Keratinocyte (primary cell): ENCODE data around the gene NEAT1.

Source experiments
- EZH2 ChIP-seq: IDR thresholded peaks from one replicate; pipeline ENCODE4 v1.6.1; 2012; ENCODE audit warnings: inconsistent platforms, mild to moderate bottlenecking, low read length, moderate library complexity
- TF ChIP-seq, protein P1 (sequence below), 3 experiments: IDR thresholded peaks in 1 of 3; conservative IDR thresholded peaks in 1 of 3; optimal IDR thresholded peaks in 1 of 3; 2 replicates in 2 of 3; 3 replicates in 1 of 3; pipeline versions ENCODE3 to v1.5.1; 2011; ENCODE audit warnings: low read length in 3 of 3, mild to moderate bottlenecking in 3 of 3, moderate library complexity in 2 of 3, control low read depth in 1 of 3, inconsistent platforms in 1 of 3; ENCODE audit not compliant: insufficient read depth in 2 of 3; ENCODE audit errors: extremely low read depth in 1 of 3

DNA sequence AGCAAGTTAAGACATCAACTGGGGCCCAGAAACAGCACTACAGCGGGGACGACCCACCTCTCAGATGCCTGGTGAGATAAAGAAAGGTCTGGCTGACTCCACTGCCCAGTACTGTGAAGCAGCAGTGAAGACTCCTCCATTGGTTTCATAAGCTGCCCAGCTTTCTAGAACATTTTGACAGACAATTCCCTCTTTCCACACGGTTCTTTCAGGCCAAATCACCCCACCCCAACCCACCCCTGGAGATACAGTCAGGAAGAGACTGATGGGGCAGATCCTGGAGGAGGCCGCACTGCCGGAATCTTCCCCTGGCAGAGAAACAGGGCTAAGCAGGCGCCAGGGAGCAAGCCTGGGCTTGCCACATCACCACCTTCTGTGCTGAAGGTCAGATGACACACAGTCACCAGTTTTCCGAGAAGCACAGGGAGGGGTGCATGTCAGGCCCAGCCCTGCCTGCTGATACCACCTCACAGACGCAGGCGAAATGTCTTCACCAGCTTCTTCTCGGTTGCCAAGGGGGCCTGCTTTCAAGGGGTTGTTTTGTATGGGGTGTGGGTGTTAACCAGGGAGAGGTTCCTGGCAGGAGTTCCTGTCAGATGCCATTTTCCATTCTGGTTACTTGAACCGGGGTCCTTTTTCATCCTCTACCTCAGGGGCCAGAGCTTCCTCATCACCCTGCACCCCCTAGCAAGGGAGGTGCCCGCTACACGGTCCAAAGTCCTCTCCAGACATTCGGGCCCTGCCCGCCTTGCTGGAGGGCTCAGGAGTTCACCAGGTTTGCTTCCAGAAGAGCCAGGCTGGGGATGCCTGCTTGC is 1.4 kb upstream of the NEAT1 start:
- TF ChIP-seq, protein P1, sequence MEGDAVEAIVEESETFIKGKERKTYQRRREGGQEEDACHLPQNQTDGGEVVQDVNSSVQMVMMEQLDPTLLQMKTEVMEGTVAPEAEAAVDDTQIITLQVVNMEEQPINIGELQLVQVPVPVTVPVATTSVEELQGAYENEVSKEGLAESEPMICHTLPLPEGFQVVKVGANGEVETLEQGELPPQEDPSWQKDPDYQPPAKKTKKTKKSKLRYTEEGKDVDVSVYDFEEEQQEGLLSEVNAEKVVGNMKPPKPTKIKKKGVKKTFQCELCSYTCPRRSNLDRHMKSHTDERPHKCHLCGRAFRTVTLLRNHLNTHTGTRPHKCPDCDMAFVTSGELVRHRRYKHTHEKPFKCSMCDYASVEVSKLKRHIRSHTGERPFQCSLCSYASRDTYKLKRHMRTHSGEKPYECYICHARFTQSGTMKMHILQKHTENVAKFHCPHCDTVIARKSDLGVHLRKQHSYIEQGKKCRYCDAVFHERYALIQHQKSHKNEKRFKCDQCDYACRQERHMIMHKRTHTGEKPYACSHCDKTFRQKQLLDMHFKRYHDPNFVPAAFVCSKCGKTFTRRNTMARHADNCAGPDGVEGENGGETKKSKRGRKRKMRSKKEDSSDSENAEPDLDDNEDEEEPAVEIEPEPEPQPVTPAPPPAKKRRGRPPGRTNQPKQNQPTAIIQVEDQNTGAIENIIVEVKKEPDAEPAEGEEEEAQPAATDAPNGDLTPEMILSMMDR (optimal IDR thresholded peaks at IDR 0.05 in 1 of 3, IDR thresholded peaks at IDR 0.05 in 1 of 3, conservative IDR thresholded peaks at IDR 0.05 in 1 of 3; ENCODE audit: extremely low read depth in 1 of 3, insufficient read depth in 2 of 3, low read length in 3 of 3): no peak
- no peak for TF ChIP-seq EZH2
